GOT3 (cell line): Measurements from ENCODE around the gene MVB12B.

Experiments used
- DNase-seq: peaks from one replicate; lab custom pipeline; 2025; ENCODE audit warnings: mixed read lengths; lab: John Stamatoyannopoulos, UW

Gene MVB12B

DNA sequence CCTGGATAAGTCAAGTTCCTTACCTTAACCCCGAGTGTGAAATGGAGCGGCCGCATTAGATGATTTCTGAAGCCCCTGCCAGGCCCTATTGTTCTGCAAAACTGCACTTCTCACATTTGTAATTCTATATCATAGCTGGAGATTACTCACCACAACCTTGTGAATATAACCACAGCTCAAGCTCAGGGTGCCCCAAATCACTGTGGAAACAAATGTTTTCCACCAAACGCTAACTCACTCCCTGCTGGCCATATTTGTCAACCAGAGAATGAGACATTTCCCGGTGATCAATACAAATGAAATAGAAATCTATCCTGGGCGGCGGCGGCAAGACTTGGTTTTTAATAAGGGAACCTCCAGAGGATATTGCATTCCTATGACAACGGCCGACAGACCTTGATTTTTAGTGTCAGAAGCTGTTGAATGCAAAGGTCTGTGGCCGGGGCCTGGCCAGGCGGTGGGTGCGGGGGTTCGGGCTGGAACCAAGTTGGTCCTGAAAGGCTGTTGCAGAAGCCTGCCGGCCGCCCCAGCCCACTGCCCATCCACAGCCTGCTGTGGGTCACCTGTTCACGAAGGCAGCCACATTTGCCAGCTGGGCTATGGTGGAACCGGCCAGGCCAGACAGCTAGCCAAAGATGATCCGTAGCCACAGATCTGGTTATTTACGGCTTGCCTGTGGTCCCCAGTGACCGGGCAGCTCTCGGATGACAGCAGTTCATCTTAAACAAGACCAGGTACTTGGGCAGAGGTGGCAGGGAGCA is 193.2 kb downstream of the MVB12B start:
- no peak for DNase-seq

GRCh38 chr9:126520453-126520852 is 193.8 kb downstream of the MVB12B start:
- no peak for DNase-seq

- DNase-seq: no peak
Observed at GRCh38 chr9:126521089-126521488, 194.5 kb downstream of the MVB12B start.

- DNase-seq: no peak
Observed at GRCh38 chr9:126521551-126521950, 194.9 kb downstream of the MVB12B start.

- DNase-seq: no peak
Observed at GRCh38 chr9:126521976-126522590, 195.5 kb downstream of the MVB12B start.

DNA sequence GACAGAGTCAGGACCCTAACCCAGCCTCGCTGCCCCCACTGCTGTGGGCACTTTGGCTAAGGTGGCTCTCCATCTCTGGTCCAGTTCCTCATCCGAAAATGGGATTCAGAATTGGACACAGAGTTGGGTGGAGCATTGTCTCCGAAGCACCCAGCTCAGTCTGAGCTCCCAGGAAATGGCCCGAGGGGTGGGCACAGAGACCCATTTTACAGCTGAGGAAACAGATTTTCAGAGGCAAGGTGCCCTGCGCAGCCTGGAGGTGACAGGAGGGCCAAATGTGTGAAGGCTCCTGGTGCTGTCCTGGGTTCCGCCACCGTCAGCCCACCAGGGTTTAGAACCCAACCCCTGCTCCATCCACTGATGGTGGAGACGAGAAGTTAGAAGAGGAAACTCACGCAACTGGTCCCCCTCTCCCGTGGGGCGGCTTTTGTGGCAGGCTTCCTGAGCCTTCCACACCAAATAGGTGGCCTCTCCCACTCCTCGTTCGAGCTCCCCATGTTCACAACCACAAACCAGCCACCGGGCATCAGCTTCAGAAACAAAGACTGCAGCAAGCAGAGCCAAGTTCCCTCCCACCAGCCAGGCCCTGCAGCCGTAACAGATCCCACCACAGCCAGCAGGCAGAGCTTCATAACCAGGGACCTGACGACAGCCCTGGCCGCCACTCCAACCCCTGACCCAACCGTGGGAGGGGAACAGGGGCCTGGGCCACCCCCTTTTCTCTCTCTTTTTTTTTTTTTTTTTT is 196.2 kb downstream of the MVB12B start:
- no peak for DNase-seq

- DNase-seq: no peak
Observed at GRCh38 chr9:126523611-126524111, 197.0 kb downstream of the MVB12B start.

DNA sequence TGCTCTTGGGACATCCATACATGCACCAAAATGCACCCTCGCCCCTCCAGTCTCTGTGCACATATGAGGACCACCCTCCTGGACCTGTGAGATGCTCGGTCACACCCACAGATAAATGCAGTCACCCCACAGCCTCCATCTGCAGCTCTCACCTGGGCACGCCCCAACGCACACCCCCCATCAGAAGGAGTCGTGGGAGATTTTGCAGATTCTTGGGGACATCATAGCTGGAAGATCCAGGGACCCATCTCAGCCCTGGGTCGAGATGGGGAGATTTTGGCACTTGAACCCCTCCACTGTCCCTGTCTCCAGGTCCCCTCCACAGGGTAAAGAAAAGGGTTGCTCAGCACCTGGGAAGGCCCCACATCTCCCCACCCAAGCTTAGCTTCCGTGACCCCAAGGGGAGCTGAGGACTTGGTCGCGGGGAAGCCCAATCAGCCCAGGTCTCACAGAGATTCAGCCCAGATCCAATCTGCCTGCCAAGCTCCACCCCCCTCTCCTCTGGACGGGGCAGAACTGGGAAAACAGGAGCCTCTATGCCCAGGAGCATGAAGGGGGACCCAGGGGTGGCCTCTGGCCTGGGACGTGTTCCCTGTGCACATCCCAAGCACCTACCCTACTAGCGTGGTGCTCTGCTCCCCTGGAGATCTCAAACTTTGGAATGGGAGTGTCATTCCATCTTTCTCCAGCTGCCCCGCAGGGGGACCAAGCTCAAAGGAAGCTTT is 197.9 kb downstream of the MVB12B start:
- DNase-seq: no peak

DNA sequence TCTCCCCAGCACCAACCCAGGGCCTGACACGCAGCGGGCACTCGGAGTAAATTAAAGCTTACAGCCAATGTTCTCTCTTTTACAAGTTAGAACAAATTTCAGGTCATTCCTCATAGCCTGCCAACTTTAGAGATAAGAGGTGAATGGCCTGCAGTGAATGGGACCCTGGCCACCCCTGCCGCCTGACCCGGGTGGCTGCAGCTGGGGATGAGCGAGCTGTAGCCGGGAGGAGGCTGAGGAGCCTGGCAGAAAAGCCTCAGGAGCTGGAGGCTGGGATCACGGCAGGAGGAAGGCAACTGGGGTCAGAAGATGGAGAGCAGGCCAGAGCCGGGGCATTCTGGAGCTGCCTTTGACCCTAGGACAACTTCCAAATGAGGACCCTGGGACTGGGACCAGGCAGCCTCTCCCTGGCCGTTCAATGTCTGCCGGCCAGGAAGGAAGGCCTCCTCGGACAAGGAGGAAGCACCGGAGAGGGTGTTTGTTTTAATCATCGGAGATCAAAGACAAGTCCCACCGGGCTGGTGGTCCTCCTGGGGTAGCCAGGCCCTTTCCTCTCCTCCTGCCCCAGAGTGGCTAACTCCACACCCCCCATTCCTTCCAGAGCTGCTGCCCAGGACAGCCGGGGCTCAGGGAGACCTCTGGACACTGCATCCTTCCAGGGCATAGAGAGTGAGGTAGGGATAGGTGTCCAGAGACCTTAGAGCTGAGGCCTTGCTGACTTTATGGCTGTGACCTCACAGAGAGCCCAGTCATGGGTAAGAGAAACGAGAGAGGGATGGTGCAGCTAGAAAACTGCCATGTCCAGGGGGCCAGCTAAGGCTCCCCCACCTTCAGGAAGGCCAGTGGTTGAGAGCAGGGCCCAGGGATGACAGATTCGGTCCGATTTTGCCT is 199.8 kb downstream of the MVB12B start:
- no peak for DNase-seq

DNA sequence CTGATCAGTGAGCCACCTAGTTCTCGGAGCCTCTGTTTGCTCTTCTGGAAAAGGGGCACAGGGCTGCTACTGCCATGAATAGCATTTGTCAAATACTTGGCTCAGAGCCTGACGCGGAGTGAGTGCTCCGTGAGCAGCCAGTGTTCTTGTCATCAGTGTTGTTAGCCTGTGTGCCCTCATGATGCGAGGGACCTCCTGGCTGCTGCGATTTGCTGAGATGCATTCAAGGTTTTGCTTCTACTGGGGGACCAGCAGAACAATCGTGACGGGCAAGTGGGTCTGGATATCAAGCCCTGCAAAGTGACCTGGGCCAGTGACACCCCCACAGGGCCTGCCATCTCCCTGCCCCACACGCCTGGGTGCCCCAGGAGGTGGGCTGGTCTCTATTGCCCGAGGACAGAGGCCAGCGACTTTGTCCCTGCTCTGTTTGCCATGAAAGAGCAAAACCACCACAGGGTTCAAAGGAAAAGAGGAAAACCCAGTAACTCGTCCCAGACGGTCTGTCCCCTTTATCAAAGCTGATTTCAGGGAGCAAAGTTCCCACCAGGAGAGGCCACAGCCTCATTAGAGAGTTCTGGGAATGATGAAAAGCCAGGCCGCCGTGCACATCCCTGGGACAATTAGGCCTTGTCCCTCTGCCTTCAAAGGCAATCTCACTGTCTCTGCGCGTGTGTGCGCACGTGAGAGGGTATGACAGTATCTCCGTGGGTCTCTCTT is 200.6 kb downstream of the MVB12B start:
- no peak for DNase-seq

- DNase-seq: no peak
Observed at GRCh38 chr9:126528111-126528510, 201.5 kb downstream of the MVB12B start.

DNA sequence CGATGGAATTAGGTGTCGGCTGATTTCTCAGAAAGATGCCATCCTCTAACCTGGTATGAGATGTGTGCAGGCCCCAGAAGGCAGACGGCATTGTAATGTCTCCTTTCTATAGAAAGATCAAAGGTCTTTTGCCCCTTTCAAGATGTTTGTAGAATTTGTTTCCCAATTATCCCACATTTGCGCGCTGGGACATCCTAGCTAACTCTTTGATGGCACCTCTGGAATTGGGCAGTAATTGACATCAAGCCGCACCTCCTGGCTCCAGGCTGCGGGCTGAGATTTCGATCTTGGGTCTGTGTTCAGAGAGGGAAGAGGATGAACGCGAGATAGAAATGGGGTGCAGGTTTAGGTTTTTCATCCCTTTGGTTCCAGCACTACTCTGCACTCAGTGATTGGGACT is 202.3 kb downstream of the MVB12B start:
- no peak for DNase-seq

- DNase-seq: no peak
Observed at GRCh38 chr9:126531035-126531571, 204.5 kb downstream of the MVB12B start.

- DNase-seq: no peak
Observed at GRCh38 chr9:126531591-126531990, 205.0 kb downstream of the MVB12B start.

- DNase-seq: no peak
Observed at GRCh38 chr9:126532019-126532462, 205.4 kb downstream of the MVB12B start.

- DNase-seq: no peak
Observed at GRCh38 chr9:126532489-126532888, 205.9 kb downstream of the MVB12B start.

DNA sequence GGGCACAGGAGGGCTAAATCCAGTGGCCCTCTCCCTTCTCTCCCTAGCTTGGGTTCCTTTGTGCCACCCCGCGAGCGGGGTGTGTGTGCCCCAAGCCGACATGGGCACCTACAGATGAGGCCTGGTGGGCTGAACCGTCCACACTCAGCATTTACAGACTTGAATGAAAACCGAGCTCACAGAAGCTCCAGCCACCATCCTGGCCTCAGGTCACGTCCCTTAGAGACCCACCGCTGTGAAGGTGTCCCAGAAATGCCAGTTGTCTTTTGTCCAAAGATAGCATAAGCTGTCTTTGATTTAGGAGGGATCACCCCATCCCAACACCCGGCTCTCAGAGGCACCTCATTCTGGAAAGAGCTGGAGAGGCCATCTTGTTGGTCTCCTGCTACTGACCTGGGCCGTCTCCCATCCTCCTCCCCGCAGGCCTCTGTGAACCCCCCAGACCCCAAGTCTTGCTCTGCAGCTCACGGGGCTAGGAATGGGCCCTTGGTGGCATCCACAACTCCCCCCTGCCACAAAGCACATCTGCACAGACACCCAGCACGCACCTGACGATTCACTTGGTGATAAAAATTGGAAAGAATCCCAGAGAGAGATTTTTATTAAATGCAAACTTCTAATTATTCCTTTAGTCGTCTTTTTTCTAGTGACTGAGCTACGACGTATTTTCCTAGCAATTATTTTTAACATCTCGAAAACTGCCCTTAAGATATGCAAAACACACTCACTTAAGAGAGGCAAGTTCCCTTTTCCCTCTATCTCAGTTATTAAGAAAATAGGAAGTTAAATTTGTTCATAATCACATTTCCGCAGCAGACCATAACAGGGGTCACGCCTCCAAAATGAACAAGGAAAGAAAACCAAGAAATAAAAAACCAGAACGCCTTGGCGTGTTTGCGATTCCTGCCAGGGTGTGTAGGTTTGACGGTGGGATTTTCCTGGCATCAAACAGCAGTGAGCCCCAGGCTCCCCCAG is 206.6 kb downstream of the MVB12B start:
- DNase-seq: no peak

DNA sequence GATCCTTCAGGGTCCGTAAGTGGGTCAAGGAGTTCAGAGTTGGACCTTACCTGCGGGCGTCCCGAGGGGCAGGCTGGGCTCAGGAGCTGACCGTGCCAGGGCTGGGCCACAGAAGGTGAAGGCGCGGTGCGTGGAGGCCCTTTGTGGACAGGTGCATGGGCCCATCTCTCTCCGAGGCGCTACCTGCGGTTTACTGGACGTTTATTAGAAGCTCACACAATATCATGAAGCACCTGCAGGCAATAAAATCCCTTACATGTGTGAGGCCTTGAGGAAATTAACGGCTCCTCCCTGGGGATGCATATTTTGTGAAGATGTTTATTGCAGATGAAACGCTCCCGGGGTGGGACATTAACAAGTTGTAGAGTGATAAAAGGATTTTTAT is 207.3 kb downstream of the MVB12B start:
- DNase-seq: no peak
